Activated T-helper 1 cell treated with anti-CD3 and anti-CD28 coated beads, Interleukin-12 subunit alpha, Interleukin-12 subunit beta, Interleukin-2, Interleukin-4 antibody, amounts not matched to agents 30 ng/mL and 10 ng/mL and 1 ng/mL, durations not matched to agents 14 hours and 24 hours and 36 hours (primary cell): ENCODE measurements around the gene PTCD2. TPM values are rescaled to one million over a fixed set of nuclear protein-coding genes. Genes with fewer than 3 reads are reported as not detected.
"Not testable (repeated sequence)": the region's sequence is repeated elsewhere in the genome, so short reads cannot be mapped to it uniquely, and the experiment has no call there.

Experiments
- DNase-seq: peaks from one replicate; pipeline ENCODE4 v3.0.0; 2021; ENCODE audit warnings: low spot score
- H3K27ac Mint-ChIP-seq: one replicate; pipeline ENCODE4 v1.8.0; 2021; ENCODE audit warnings: mild to moderate bottlenecking, mixed read lengths
- H3K27me3 Mint-ChIP-seq: one replicate; pipeline ENCODE4 v1.8.0; 2022; ENCODE audit warnings: mild to moderate bottlenecking, moderate library complexity, mixed read lengths; ENCODE audit not compliant: insufficient read depth
- H3K36me3 Mint-ChIP-seq: one replicate; pipeline ENCODE4 v1.8.0; 2021; ENCODE audit warnings: low read depth, mixed read lengths
- H3K4me1 Mint-ChIP-seq: one replicate; pipeline ENCODE4 v1.8.0; 2021; ENCODE audit warnings: low read depth, mixed read lengths
- H3K4me3 Mint-ChIP-seq: one replicate; pipeline ENCODE4 v1.8.0; 2021; ENCODE audit warnings: mild to moderate bottlenecking, moderate library complexity, mixed read lengths
- H3K9me3 Mint-ChIP-seq: one replicate; pipeline ENCODE4 v1.8.0; 2021; ENCODE audit warnings: mixed read lengths
- intact Hi-C: fragments of 100-400 bp; cut with micrococcal nuclease; formaldehyde crosslinking; loops from one replicate; pipeline ENCODE4 v1.15.1; 2024
- total RNA-seq: library from RNA; stranded (reverse); gene quantifications from 2 replicates; pipeline ENCODE4 v1.2.3, GENCODE V29; 2022

The PTCD2 gene
- total RNA-seq, 1 donor from 2014 or later: 16.9 TPM

- H3K4me1 Mint-ChIP-seq: no peaks in the 10 kb centered on the region
- peaks cover 17% of the 10 kb centered on the region for H3K9me3 Mint-ChIP-seq
- DNase-seq: no peak
- intact Hi-C loops: no loop called here
- H3K27me3 Mint-ChIP-seq: peaks cover 9% of the 10 kb centered on the region
- H3K36me3 Mint-ChIP-seq: no peaks in the 10 kb centered on the region
- no peak overlapping the region for H3K27ac Mint-ChIP-seq
- H3K4me3 Mint-ChIP-seq: no peak overlapping the region
Measured at GRCh38 chr5:72400950-72401349, 80.8 kb downstream of the PTCD2 start.

GRCh38 chr5:72402381-72402890 lies 82.3 kb downstream of the PTCD2 start:
- Mint-ChIP-seq H3K4me1 (no peaks in the 10 kb centered on the region), H3K9me3 (peaks cover 17% of the 10 kb centered on the region), H3K27ac (no peak overlapping the region), H3K36me3 (no peaks in the 10 kb centered on the region), H3K4me3 (no peak overlapping the region), H3K27me3 (peaks cover 8% of the 10 kb centered on the region)
- intact Hi-C loops: no loop called here
- no peak for DNase-seq

- no peak overlapping the region for H3K27ac Mint-ChIP-seq
- H3K9me3 Mint-ChIP-seq: peaks cover 17% of the 10 kb centered on the region
- no peaks in the 10 kb centered on the region for H3K36me3 Mint-ChIP-seq
- intact Hi-C loops: no loop called here
- DNase-seq: no peak
- H3K4me3 Mint-ChIP-seq: no peak overlapping the region
- peaks cover 8% of the 10 kb centered on the region for H3K27me3 Mint-ChIP-seq
- H3K4me1 Mint-ChIP-seq: no peaks in the 10 kb centered on the region
Measured at GRCh38 chr5:72402959-72403628, 82.9 kb downstream of the PTCD2 start.

GRCh38 chr5:72404771-72405170 lies 84.6 kb downstream of the PTCD2 start:
- H3K9me3 Mint-ChIP-seq: peaks cover 17% of the 10 kb centered on the region
- H3K4me3 Mint-ChIP-seq, DNase-seq, H3K36me3 Mint-ChIP-seq, H3K4me1 Mint-ChIP-seq, H3K27ac Mint-ChIP-seq, intact Hi-C loops, H3K27me3 Mint-ChIP-seq: not testable (repeated sequence)

- Mint-ChIP-seq H3K4me1 (no peaks in the 10 kb centered on the region), H3K27me3 (peaks cover 6% of the 10 kb centered on the region), H3K9me3 (peaks cover 3% of the 10 kb centered on the region), H3K27ac (no peak overlapping the region), H3K4me3 (no peak overlapping the region), H3K36me3 (no peaks in the 10 kb centered on the region)
- DNase-seq: no peak
- intact Hi-C loops: no loop called here
Measured at GRCh38 chr5:72407078-72407477, 86.9 kb downstream of the PTCD2 start.

GRCh38 chr5:72407541-72407940 lies 87.4 kb downstream of the PTCD2 start:
- no peaks in the 10 kb centered on the region for H3K4me1 Mint-ChIP-seq
- H3K27me3 Mint-ChIP-seq: peaks cover 6% of the 10 kb centered on the region
- no peaks in the 10 kb centered on the region for H3K36me3 Mint-ChIP-seq
- no peaks in the 10 kb centered on the region for H3K9me3 Mint-ChIP-seq
- intact Hi-C loops: no loop called here
- DNase-seq: no peak
- no peak overlapping the region for H3K27ac Mint-ChIP-seq
- H3K4me3 Mint-ChIP-seq: no peak overlapping the region

- H3K27ac Mint-ChIP-seq: no peak overlapping the region
- no peak overlapping the region for H3K4me3 Mint-ChIP-seq
- H3K4me1 Mint-ChIP-seq: no peaks in the 10 kb centered on the region
- DNase-seq: no peak
- intact Hi-C loops: no loop called here
- peaks cover 6% of the 10 kb centered on the region for H3K27me3 Mint-ChIP-seq
- H3K9me3 Mint-ChIP-seq: no peaks in the 10 kb centered on the region
- no peaks in the 10 kb centered on the region for H3K36me3 Mint-ChIP-seq
Measured at GRCh38 chr5:72408127-72408526, 88.0 kb downstream of the PTCD2 start.

GRCh38 chr5:72408603-72409002 lies 88.4 kb downstream of the PTCD2 start:
- intact Hi-C loops: no loop called here
- Mint-ChIP-seq H3K27ac (no peak overlapping the region), H3K27me3 (peaks cover 6% of the 10 kb centered on the region), H3K4me1 (no peaks in the 10 kb centered on the region), H3K36me3 (no peaks in the 10 kb centered on the region), H3K9me3 (no peaks in the 10 kb centered on the region), H3K4me3 (no peak overlapping the region)
- DNase-seq: no peak

- no peak overlapping the region for H3K27ac Mint-ChIP-seq
- intact Hi-C loops: no loop called here
- no peaks in the 10 kb centered on the region for H3K36me3 Mint-ChIP-seq
- H3K9me3 Mint-ChIP-seq: no peaks in the 10 kb centered on the region
- no peak overlapping the region for H3K4me3 Mint-ChIP-seq
- no peaks in the 10 kb centered on the region for H3K4me1 Mint-ChIP-seq
- H3K27me3 Mint-ChIP-seq: peaks cover 11% of the 10 kb centered on the region
- DNase-seq: no peak
Measured at GRCh38 chr5:72410688-72411295, 90.6 kb downstream of the PTCD2 start.

GRCh38 chr5:72412283-72413055 lies 92.3 kb downstream of the PTCD2 start:
- Mint-ChIP-seq H3K27ac (no peak overlapping the region), H3K9me3 (no peaks in the 10 kb centered on the region), H3K4me3 (no peak overlapping the region), H3K36me3 (no peaks in the 10 kb centered on the region), H3K27me3 (peaks cover 9% of the 10 kb centered on the region), H3K4me1 (no peaks in the 10 kb centered on the region)
- intact Hi-C loops: no loop called here
- DNase-seq: no peak

GRCh38 chr5:72415616-72416325 lies 95.6 kb downstream of the PTCD2 start:
- intact Hi-C loops: no loop called here
- no peak overlapping the region for H3K27ac Mint-ChIP-seq

GRCh38 chr5:72417333-72418062 lies 97.3 kb downstream of the PTCD2 start:
- no peak overlapping the region for H3K4me3 Mint-ChIP-seq

More at GRCh38 chr5:72415616-72416325, 95.6 kb downstream of the PTCD2 start:
- H3K4me1 Mint-ChIP-seq: no peaks in the 10 kb centered on the region
- peaks cover 5% of the 10 kb centered on the region for H3K27me3 Mint-ChIP-seq
- H3K9me3 Mint-ChIP-seq: no peaks in the 10 kb centered on the region
- H3K4me3 Mint-ChIP-seq: no peak overlapping the region
- no peaks in the 10 kb centered on the region for H3K36me3 Mint-ChIP-seq
- DNase-seq: no peak

More at GRCh38 chr5:72417333-72418062, 97.3 kb downstream of the PTCD2 start:
- intact Hi-C loops: no loop called here
- DNase-seq: no peak
- H3K27me3 Mint-ChIP-seq: peaks cover 5% of the 10 kb centered on the region
- H3K9me3 Mint-ChIP-seq: no peaks in the 10 kb centered on the region
- H3K27ac Mint-ChIP-seq: no peak overlapping the region
- H3K36me3 Mint-ChIP-seq: no peaks in the 10 kb centered on the region
- no peaks in the 10 kb centered on the region for H3K4me1 Mint-ChIP-seq
